Measurements from ENCODE around the gene CDH2.

Gene CDH2

GRCh38 chr18:28158083-28158581, 18.8 kb downstream of the CDH2 start:
- H3K27ac Mint-ChIP-seq: no peak overlapping the region
- H3K4me1 Mint-ChIP-seq (ENCODE audit: low read depth): no peaks in the 10 kb centered on the region
- no peaks in the 10 kb centered on the region for H3K27me3 Mint-ChIP-seq (ENCODE audit: low read depth)
- H3K4me3 Mint-ChIP-seq: no peak overlapping the region
- DNase-seq (ENCODE audit: low spot score): no peak
- H3K9me3 Mint-ChIP-seq: peaks cover 7% of the 10 kb centered on the region
- H3K36me3 Mint-ChIP-seq (ENCODE audit: low read depth): no peaks in the 10 kb centered on the region

- no peaks in the 10 kb centered on the region for H3K36me3 Mint-ChIP-seq (ENCODE audit: low read depth)
- no peaks in the 10 kb centered on the region for H3K27me3 Mint-ChIP-seq (ENCODE audit: low read depth)
- H3K4me1 Mint-ChIP-seq (ENCODE audit: low read depth): no peaks in the 10 kb centered on the region
- H3K4me3 Mint-ChIP-seq: no peak overlapping the region
- DNase-seq (ENCODE audit: low spot score): no peak
- no peak overlapping the region for H3K27ac Mint-ChIP-seq
- peaks cover 13% of the 10 kb centered on the region for H3K9me3 Mint-ChIP-seq
These were observed 23.4 kb downstream of the CDH2 start for GRCh38 chr18:28153485-28154065.

- no peak overlapping the region for H3K27ac Mint-ChIP-seq
- no peaks in the 10 kb centered on the region for H3K27me3 Mint-ChIP-seq (ENCODE audit: low read depth)
- no peaks in the 10 kb centered on the region for H3K4me1 Mint-ChIP-seq (ENCODE audit: low read depth)
- peaks cover 16% of the 10 kb centered on the region for H3K9me3 Mint-ChIP-seq
- H3K4me3 Mint-ChIP-seq: no peak overlapping the region
- DNase-seq (ENCODE audit: low spot score): no peak
- no peaks in the 10 kb centered on the region for H3K36me3 Mint-ChIP-seq (ENCODE audit: low read depth)
These were observed 24.2 kb downstream of the CDH2 start for GRCh38 chr18:28152754-28153153.

GRCh38 chr18:28152354-28152753, 24.6 kb downstream of the CDH2 start:
- H3K27ac Mint-ChIP-seq: no peak overlapping the region
- H3K36me3 Mint-ChIP-seq (ENCODE audit: low read depth): no peaks in the 10 kb centered on the region
- H3K4me3 Mint-ChIP-seq: no peak overlapping the region
- no peaks in the 10 kb centered on the region for H3K4me1 Mint-ChIP-seq (ENCODE audit: low read depth)
- DNase-seq (ENCODE audit: low spot score): no peak
- H3K27me3 Mint-ChIP-seq (ENCODE audit: low read depth): no peaks in the 10 kb centered on the region
- peaks cover 16% of the 10 kb centered on the region for H3K9me3 Mint-ChIP-seq

- Mint-ChIP-seq H3K4me3 (no peak overlapping the region), H3K36me3 (ENCODE audit: low read depth) (no peaks in the 10 kb centered on the region), H3K4me1 (ENCODE audit: low read depth) (no peaks in the 10 kb centered on the region), H3K27ac (no peak overlapping the region), H3K9me3 (peaks cover 16% of the 10 kb centered on the region), H3K27me3 (ENCODE audit: low read depth) (no peaks in the 10 kb centered on the region)
- DNase-seq (ENCODE audit: low spot score): no peak
These were observed 25.5 kb downstream of the CDH2 start for GRCh38 chr18:28151434-28151833.

GRCh38 chr18:28150925-28151324, 26.0 kb downstream of the CDH2 start:
- Mint-ChIP-seq H3K4me3 (no peak overlapping the region), H3K27ac (no peak overlapping the region), H3K9me3 (peaks cover 16% of the 10 kb centered on the region), H3K4me1 (ENCODE audit: low read depth) (no peaks in the 10 kb centered on the region), H3K36me3 (ENCODE audit: low read depth) (no peaks in the 10 kb centered on the region), H3K27me3 (ENCODE audit: low read depth) (no peaks in the 10 kb centered on the region)
- no peak for DNase-seq (ENCODE audit: low spot score)

- Mint-ChIP-seq H3K9me3 (peaks cover 16% of the 10 kb centered on the region), H3K27me3 (ENCODE audit: low read depth) (no peaks in the 10 kb centered on the region), H3K27ac (no peak overlapping the region), H3K4me3 (no peak overlapping the region), H3K4me1 (ENCODE audit: low read depth) (no peaks in the 10 kb centered on the region), H3K36me3 (ENCODE audit: low read depth) (no peaks in the 10 kb centered on the region)
- DNase-seq (ENCODE audit: low spot score): no peak
These were observed 27.0 kb downstream of the CDH2 start for GRCh38 chr18:28149810-28150420.

GRCh38 chr18:28147674-28148171, 29.2 kb downstream of the CDH2 start:
- Mint-ChIP-seq H3K4me1 (ENCODE audit: low read depth) (no peaks in the 10 kb centered on the region), H3K4me3 (no peak overlapping the region), H3K9me3 (peaks cover 9% of the 10 kb centered on the region), H3K36me3 (ENCODE audit: low read depth) (no peaks in the 10 kb centered on the region), H3K27ac (no peak overlapping the region), H3K27me3 (ENCODE audit: low read depth) (no peaks in the 10 kb centered on the region)
- no peak for DNase-seq (ENCODE audit: low spot score)

- H3K4me1 Mint-ChIP-seq (ENCODE audit: low read depth): no peaks in the 10 kb centered on the region
- H3K36me3 Mint-ChIP-seq (ENCODE audit: low read depth): no peaks in the 10 kb centered on the region
- no peak overlapping the region for H3K27ac Mint-ChIP-seq
- no peaks in the 10 kb centered on the region for H3K27me3 Mint-ChIP-seq (ENCODE audit: low read depth)
- peaks cover 24% of the 10 kb centered on the region for H3K9me3 Mint-ChIP-seq
- DNase-seq (ENCODE audit: low spot score): no peak
- H3K4me3 Mint-ChIP-seq: no peak overlapping the region
These were observed 33.2 kb downstream of the CDH2 start for GRCh38 chr18:28143725-28144124.

GRCh38 chr18:28138816-28139215, 38.1 kb downstream of the CDH2 start:
- no peaks in the 10 kb centered on the region for H3K27me3 Mint-ChIP-seq (ENCODE audit: low read depth)
- no peaks in the 10 kb centered on the region for H3K36me3 Mint-ChIP-seq (ENCODE audit: low read depth)
- DNase-seq (ENCODE audit: low spot score): no peak
- no peak overlapping the region for H3K27ac Mint-ChIP-seq
- H3K9me3 Mint-ChIP-seq: peaks cover 25% of the 10 kb centered on the region
- H3K4me1 Mint-ChIP-seq (ENCODE audit: low read depth): no peaks in the 10 kb centered on the region
- no peak overlapping the region for H3K4me3 Mint-ChIP-seq

- Mint-ChIP-seq H3K4me1 (ENCODE audit: low read depth) (no peaks in the 10 kb centered on the region), H3K4me3 (no peak overlapping the region), H3K9me3 (peaks cover 16% of the 10 kb centered on the region), H3K27ac (no peak overlapping the region), H3K27me3 (ENCODE audit: low read depth) (no peaks in the 10 kb centered on the region), H3K36me3 (ENCODE audit: low read depth) (no peaks in the 10 kb centered on the region)
- no peak for DNase-seq (ENCODE audit: low spot score)
These were observed 40.9 kb downstream of the CDH2 start for GRCh38 chr18:28136071-28136470.

- Mint-ChIP-seq H3K36me3 (ENCODE audit: low read depth) (no peaks in the 10 kb centered on the region), H3K4me3 (no peak overlapping the region), H3K27me3 (ENCODE audit: low read depth) (no peaks in the 10 kb centered on the region), H3K4me1 (ENCODE audit: low read depth) (no peaks in the 10 kb centered on the region), H3K9me3 (peaks cover 13% of the 10 kb centered on the region), H3K27ac (no peak overlapping the region)
- no peak for DNase-seq (ENCODE audit: low spot score)
These were observed 42.2 kb downstream of the CDH2 start for GRCh38 chr18:28134774-28135173.

- Mint-ChIP-seq H3K4me3 (no peak overlapping the region), H3K9me3 (no peaks in the 10 kb centered on the region), H3K27ac (no peak overlapping the region), H3K4me1 (ENCODE audit: low read depth) (no peaks in the 10 kb centered on the region), H3K27me3 (ENCODE audit: low read depth) (no peaks in the 10 kb centered on the region), H3K36me3 (ENCODE audit: low read depth) (no peaks in the 10 kb centered on the region)
- no peak for DNase-seq (ENCODE audit: low spot score)
These were observed 44.8 kb downstream of the CDH2 start for GRCh38 chr18:28132084-28132483.

- no peaks in the 10 kb centered on the region for H3K4me1 Mint-ChIP-seq (ENCODE audit: low read depth)
- no peak overlapping the region for H3K4me3 Mint-ChIP-seq
- no peak overlapping the region for H3K27ac Mint-ChIP-seq
- H3K36me3 Mint-ChIP-seq (ENCODE audit: low read depth): no peaks in the 10 kb centered on the region
- H3K27me3 Mint-ChIP-seq (ENCODE audit: low read depth): no peaks in the 10 kb centered on the region
- H3K9me3 Mint-ChIP-seq: peaks cover 3% of the 10 kb centered on the region
- no peak for DNase-seq (ENCODE audit: low spot score)
These were observed 48.3 kb downstream of the CDH2 start for GRCh38 chr18:28128659-28128980.
